ENCODE results near the gene GRM4. TPM values are rescaled to one million over a fixed set of nuclear protein-coding genes. Genes with fewer than 3 reads are reported as not detected.
A peak's percentile ranks its signal among the peaks of the same experiment; 100 is the strongest.

The GRM4 gene
- total and polyA plus RNA-seq, 11 donors, result 0.20 TPM; not detected in 10

DNA sequence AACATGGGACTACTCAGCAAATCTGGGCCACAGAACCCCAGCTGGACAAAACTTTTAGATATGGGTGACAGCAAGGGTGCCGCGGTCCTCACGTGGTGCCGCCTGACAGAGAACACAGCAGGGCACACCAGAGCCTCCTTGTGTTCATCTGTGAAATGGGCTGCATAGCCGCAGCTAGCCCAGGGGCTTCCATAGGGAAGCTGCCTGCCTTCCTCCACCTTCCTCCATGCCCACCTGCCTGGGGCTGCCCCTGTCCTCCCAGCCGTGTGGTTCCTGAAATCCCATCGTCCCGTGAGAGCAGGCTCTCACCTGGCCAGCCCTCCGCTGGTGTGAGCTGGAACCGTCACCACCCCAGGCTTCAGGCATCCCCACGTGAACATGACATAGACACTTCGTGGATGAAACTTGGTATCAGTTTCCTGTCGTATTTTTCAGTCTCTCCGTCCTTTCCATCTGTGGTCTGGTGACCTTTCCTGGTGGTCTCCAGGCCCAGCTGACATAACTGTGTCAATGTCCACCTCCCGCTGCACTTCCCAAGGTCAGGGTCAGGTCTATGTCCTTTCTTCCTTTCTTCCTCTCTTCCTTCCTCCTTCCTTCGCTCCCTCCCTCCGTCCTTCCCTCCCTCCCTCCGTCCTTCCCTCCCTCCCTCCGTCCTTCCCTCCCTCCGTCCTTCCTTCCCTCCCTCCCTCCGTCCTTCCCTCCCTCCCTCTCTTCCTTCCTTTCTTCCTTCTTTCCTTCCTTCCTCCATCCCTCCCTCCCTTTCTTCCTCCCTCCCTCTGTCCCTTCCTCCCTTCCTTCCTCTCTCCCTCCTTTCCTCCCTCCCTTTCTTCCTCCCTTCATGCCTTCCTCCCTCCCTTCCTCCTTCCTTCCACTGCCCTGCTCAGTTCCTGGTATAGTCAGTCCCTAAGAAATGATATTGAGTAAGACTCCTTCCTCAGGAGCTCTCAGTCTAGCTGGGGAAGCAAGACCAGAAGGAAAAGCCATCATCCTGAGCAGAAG, 78.8 kb downstream of the GRM4 start:
- WGBS, 4 donors, result 58 to 67% (median 63%) methylated on average over 21 of the region's 21 CpGs
- Histone ChIP-seq H3K4me3 (no peak overlapping the region), H3K36me3 (no peaks in the 10 kb centered on the region), H3K9me3 (no peaks in the 10 kb centered on the region), H3K4me1 (peaks cover 0 to 13% (median 2%) of the 10 kb centered on the region in 12 donors), H3K27me3 (peaks cover 0 to 52% (median 8%) of the 10 kb centered on the region in 9 donors), H3K27ac (no peak overlapping the region)
- intact Hi-C loops (cut with DNase I), result no loop called here
- DNase-seq (no peak), ATAC-seq (no peak)
- no peak for TF ChIP-seq POLR2A (IDR thresholded peaks at IDR 0.05)
- TF ChIP-seq, protein P1, sequence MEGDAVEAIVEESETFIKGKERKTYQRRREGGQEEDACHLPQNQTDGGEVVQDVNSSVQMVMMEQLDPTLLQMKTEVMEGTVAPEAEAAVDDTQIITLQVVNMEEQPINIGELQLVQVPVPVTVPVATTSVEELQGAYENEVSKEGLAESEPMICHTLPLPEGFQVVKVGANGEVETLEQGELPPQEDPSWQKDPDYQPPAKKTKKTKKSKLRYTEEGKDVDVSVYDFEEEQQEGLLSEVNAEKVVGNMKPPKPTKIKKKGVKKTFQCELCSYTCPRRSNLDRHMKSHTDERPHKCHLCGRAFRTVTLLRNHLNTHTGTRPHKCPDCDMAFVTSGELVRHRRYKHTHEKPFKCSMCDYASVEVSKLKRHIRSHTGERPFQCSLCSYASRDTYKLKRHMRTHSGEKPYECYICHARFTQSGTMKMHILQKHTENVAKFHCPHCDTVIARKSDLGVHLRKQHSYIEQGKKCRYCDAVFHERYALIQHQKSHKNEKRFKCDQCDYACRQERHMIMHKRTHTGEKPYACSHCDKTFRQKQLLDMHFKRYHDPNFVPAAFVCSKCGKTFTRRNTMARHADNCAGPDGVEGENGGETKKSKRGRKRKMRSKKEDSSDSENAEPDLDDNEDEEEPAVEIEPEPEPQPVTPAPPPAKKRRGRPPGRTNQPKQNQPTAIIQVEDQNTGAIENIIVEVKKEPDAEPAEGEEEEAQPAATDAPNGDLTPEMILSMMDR (IDR thresholded peaks at IDR 0.05), result no peak

DNA sequence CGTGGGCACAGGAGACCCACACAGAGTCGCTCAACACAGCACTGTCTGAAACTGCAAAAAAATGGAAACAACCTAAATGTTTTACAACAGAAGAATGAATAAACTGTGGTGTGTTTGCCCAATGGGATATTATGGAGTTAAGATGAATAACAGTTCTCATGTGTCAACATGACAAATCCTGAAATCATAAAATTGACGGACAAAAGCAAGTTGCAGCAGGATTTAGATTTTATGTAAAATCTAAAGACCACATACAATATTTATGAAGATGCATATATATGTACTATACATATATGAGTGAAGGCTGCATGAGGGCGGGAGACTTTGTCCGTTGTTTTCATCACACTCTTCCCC, 79.7 kb downstream of the GRM4 start:
- peaks cover 0 to 54% (median 8%) of the 10 kb centered on the region in 9 donors for H3K27me3 ChIP-seq
- 57 to 67% (median 64%) methylated on average over 5 of the region's 5 CpGs for WGBS, 4 donors
- no peaks in the 10 kb centered on the region for H3K36me3 ChIP-seq
- H3K4me1 ChIP-seq, result peaks cover 0 to 13% (median 2%) of the 10 kb centered on the region in 12 donors
- intact Hi-C loops (cut with DNase I), result no loop called here
- no peak for ATAC-seq
- DNase-seq, result no peak
- H3K27ac ChIP-seq, result no peak overlapping the region
- H3K4me3 ChIP-seq, result no peak overlapping the region
- no peaks in the 10 kb centered on the region for H3K9me3 ChIP-seq
- TF ChIP-seq POLR2A (IDR thresholded peaks at IDR 0.05), result no peak
- TF ChIP-seq, protein P1 (IDR thresholded peaks at IDR 0.05), result no peak

DNA sequence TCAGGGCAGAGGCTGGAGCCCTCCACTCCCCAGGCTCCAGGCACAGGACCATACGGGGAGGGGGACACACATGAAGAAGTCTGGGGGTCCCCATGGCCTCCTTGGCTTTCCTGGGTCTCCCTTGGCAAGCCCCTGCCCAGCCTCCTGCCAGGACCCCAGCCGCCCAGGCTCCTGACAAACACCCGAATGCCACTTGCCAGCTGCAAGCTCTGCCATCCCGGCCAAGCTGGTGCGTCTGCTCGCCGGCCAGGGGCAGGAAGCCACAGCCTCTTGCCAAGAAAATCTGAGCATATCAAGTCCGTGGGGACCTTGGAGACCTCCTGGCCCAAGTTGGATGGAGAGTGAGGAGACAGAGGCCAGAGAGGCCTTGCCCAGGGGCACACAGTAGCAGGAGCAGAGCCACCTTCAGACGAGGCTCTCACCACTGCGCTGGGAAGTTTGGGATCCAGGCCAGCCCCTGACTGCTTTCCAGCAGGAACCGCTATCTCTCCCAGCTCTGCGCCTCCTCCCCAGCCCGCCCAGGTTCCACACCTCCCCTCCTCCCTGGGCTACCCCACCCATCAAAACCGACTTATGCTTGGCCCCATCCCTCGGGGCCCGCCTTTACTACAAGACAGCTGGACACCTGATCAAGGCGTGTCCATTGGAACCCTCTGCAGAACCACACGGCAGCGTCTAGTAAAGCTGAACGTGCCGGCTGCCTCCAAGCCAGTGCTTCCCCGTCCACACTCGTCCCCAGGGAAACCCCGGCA, 80.2 kb downstream of the GRM4 start:
- DNase-seq (peak in 4 of 5 donors; percentile 29 to 53 (median 38)), ATAC-seq (peak; percentile 54 to 62 (median 58))
- TF ChIP-seq, protein P1 (IDR thresholded peaks at IDR 0.05), result no peak
- no peak for TF ChIP-seq POLR2A (IDR thresholded peaks at IDR 0.05)
- H3K27me3 ChIP-seq, result peaks cover 0 to 54% (median 8%) of the 10 kb centered on the region in 9 donors
- intact Hi-C loops (cut with DNase I), result no loop called here
- H3K4me3 ChIP-seq, result no peak overlapping the region
- 28 to 46% (median 33%) methylated on average over 22 to 24 of the region's 24 CpGs for WGBS, 4 donors
- H3K27ac ChIP-seq, result no peak overlapping the region
- H3K4me1 ChIP-seq, result peaks cover 0 to 13% (median 2%) of the 10 kb centered on the region in 12 donors
- H3K36me3 ChIP-seq, result no peaks in the 10 kb centered on the region
- no peaks in the 10 kb centered on the region for H3K9me3 ChIP-seq

DNA sequence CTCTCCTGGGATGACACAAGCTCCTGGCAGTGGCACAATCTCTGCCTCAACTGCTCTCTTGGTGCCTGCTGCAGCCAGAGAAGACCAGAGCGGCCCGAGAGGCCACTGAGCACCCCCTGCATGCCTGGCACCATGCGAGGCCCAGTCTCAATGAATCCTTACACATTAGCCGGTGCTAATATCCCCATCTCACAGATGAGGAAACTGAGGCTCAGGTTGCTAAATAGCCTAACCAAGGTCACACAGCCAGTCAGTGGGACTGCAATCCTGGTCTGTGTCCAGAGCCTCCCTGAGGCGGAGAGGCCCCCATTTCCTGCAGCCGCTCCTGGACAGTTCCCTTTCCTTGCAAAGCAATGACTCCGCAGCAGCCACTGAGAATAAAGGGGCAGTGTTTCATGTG, 81.2 kb downstream of the GRM4 start:
- DNase-seq (no peak), ATAC-seq (no peak)
- Histone ChIP-seq H3K4me3 (no peak overlapping the region), H3K4me1 (peaks cover 0 to 13% (median 2%) of the 10 kb centered on the region in 12 donors), H3K36me3 (no peaks in the 10 kb centered on the region), H3K9me3 (no peaks in the 10 kb centered on the region), H3K27ac (no peak overlapping the region), H3K27me3 (peaks cover 0 to 54% (median 8%) of the 10 kb centered on the region in 9 donors)
- TF ChIP-seq, protein P1 (IDR thresholded peaks at IDR 0.05), result no peak
- TF ChIP-seq POLR2A (IDR thresholded peaks at IDR 0.05), result no peak
- intact Hi-C loops (cut with DNase I), result no loop called here
- WGBS, 4 donors, result 59 to 84% (median 66%) methylated on average over 5 to 7 of the region's 7 CpGs

Measured in heart left ventricle (tissue), 16 donors.